HUES64 (cell line): ENCODE results near the gene EXOC7. TPM values are rescaled to one million over a fixed set of nuclear protein-coding genes. Genes with fewer than 3 reads are reported as not detected.
A peak's percentile ranks its signal among the peaks of the same experiment; 100 is the strongest.

Source experiments
- H3K27ac ChIP-seq: 2 replicates; pipeline ENCODE4 v1.7.0; 2013; ENCODE audit warnings: low read depth, low read length, inconsistent platforms
- H3K27me3 ChIP-seq: 2 replicates; pipeline ENCODE4 v1.6.1; 2013; ENCODE audit warnings: mild to moderate bottlenecking, low read length; ENCODE audit not compliant: insufficient read depth
- H3K36me3 ChIP-seq: 2 replicates; pipeline ENCODE4 v1.6.1; 2013; ENCODE audit warnings: mild to moderate bottlenecking, low read length; ENCODE audit not compliant: insufficient read depth
- H3K4me1 ChIP-seq: 2 replicates; pipeline ENCODE4 v1.6.1; 2013; ENCODE audit warnings: mild to moderate bottlenecking, low read length, moderate library complexity; ENCODE audit not compliant: insufficient read depth
- H3K4me3 ChIP-seq: 2 replicates; pipeline ENCODE4 v1.5.1; 2013; ENCODE audit warnings: mild to moderate bottlenecking, low read length, moderate library complexity
- H3K9ac ChIP-seq: 2 replicates; pipeline ENCODE4 v1.6.1; 2013; ENCODE audit warnings: mild to moderate bottlenecking, low read depth, low read length
- H3K9me3 ChIP-seq: 2 replicates; pipeline ENCODE4 v1.6.1; 2013; ENCODE audit warnings: low read depth, low read length; ENCODE audit not compliant: insufficient read depth
- WGBS: fragments of 150-250, 120-280 bp; methylation state at CpG from one replicate; pipeline ENCODE4 v1.1.7; 2013; ENCODE audit warnings: missing lambda C conversion rate; 5-methylcytosine and 5-hydroxymethylcytosine counted together
- polyA plus RNA-seq, 2 experiments: library from polyadenylated mRNA; stranded (reverse); fragments of 50-300 nt; gene quantifications; one replicate each; pipeline ENCODE4 v1.2.3, GENCODE V29; 2013

The EXOC7 gene
- polyA plus RNA-seq (2013, experiment 1 of 2) = 64.1 TPM
- polyA plus RNA-seq (2013, experiment 2 of 2) = 54.0 TPM

DNA sequence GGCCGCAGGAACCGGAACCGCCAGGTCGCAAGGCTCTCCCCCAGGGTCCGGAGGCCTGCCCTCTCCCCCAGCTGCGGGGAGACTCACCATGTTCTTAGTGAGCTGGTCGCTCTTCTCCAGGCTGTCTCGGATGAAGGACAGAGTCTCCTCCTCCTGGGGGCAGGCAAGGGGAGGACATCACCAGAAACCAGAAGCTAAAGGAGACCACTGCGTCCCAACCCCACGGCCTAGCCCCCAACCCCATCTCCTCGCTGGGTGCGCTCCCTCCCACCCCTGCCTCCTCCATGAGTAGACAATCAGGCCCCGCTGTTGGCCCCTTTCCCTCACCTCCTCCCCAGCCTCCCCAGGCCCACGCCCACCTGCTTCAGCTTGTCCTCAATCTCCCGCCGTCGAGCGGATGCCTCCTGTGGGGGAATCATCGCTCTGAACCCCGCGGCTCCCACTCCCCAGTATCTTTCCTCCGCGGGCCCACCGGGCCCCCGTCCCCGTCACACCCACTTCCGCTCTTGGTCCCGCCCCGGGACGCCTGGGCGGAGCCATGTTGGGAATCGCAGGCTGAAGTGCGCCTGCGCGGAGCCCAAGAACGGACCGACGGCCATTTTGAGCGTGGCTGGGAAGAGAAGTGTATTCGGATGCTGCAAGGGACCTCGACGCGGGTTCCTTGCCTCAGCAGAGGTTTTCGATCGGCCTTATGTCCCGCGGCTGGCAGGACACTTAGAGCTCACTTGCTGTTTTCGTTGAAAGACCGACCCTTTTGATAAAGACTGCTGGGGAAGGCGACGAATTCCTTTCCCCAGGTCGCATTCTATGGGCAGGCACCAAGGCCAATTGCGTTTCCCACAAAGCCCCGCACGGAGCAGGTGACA is at the start of gene EXOC7:
TSS of gene EXOC7 (minus strand) at position 514 of the 866 bp plus-strand sequence. CDS start at position 419, 95 bp downstream.
- H3K27me3 ChIP-seq = no peaks in the 10 kb centered on the region
- H3K4me1 ChIP-seq = peaks cover 16% of the 10 kb centered on the region
- 6% methylated on average over 55 of the region's 55 CpGs for WGBS
- H3K9me3 ChIP-seq = no peaks in the 10 kb centered on the region
- H3K9ac ChIP-seq = peak within 1 kb of the TSS; percentile 73
- peaks cover 36% of the 10 kb centered on the region for H3K36me3 ChIP-seq
- peak within 1 kb of the TSS; percentile 93 for H3K27ac ChIP-seq
- H3K4me3 ChIP-seq = peak within 1 kb of the TSS; percentile 79

DNA sequence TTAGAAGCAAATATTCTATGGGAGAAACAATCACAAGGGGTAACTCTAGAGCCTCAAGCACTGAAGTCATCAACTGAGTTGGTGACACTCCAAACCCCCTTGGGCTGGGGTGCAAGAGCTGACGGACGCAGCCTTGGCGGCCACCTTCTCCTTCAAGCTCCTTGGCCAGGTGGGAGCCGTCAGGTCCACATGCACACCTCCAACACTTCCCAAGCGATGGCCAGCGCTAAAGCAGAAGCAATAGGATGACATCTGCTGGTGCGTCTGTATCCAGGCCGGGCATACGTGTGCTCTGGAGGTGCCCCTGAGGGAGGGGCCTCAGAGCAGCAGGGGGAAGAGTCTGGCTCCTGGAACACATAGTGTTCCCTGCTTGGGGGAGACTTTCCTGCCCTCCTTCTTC is 49.6 kb upstream of the EXOC7 start:
- 76% methylated on average over 9 of the region's 9 CpGs for WGBS
- Histone ChIP-seq H3K4me3 (no peak overlapping the region), H3K36me3 (no peaks in the 10 kb centered on the region), H3K27me3 (no peaks in the 10 kb centered on the region), H3K9me3 (no peaks in the 10 kb centered on the region), H3K9ac (no peak overlapping the region), H3K4me1 (peaks cover 10% of the 10 kb centered on the region), H3K27ac (no peak overlapping the region)

- peaks cover 10% of the 10 kb centered on the region for H3K4me1 ChIP-seq
- 83% methylated on average over 7 of the region's 7 CpGs for WGBS
- H3K9me3 ChIP-seq = no peaks in the 10 kb centered on the region
- no peak overlapping the region for H3K4me3 ChIP-seq
- no peaks in the 10 kb centered on the region for H3K27me3 ChIP-seq
- no peak overlapping the region for H3K27ac ChIP-seq
- H3K36me3 ChIP-seq = no peaks in the 10 kb centered on the region
- H3K9ac ChIP-seq = no peak overlapping the region
Observed at GRCh38 chr17:76152591-76152990, 49.0 kb upstream of the EXOC7 start.

DNA sequence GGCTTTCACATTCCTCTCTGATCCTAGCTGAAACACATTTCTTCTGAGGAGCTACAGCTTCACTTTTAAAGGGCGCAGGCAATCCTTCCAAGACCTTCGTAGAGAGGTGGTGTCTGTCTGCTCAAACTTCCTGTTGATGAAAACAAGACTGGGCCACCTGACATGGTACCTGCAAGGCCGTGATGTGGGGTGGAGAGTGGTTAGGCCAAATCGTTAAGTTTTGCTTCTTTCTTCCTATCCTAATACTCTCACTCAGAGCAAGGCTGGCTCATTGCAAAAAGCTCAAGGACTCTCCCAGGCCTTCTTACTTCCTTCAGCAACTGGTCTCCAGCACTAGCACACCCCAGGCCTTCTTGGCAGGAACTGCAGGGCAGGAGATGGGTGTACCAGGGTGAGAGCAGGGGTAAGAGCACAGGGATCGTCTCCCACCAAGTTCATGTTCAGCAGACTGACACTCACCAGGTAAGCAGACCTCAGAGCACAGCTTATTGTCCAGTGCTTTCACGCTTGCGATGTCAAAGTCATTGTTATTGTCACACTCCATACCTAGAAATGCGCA is 48.4 kb upstream of the EXOC7 start:
- Histone ChIP-seq H3K9me3 (no peaks in the 10 kb centered on the region), H3K27me3 (no peaks in the 10 kb centered on the region), H3K4me3 (no peak overlapping the region), H3K4me1 (peaks cover 10% of the 10 kb centered on the region), H3K27ac (no peak overlapping the region), H3K9ac (no peak overlapping the region), H3K36me3 (no peaks in the 10 kb centered on the region)
- 92% methylated on average over 8 of the region's 8 CpGs for WGBS

GRCh38 chr17:76150712-76151622 is 47.4 kb upstream of the EXOC7 start:
- H3K9ac ChIP-seq = no peak overlapping the region
- no peak overlapping the region for H3K27ac ChIP-seq
- no peaks in the 10 kb centered on the region for H3K36me3 ChIP-seq
- peaks cover 10% of the 10 kb centered on the region for H3K4me1 ChIP-seq
- no peaks in the 10 kb centered on the region for H3K27me3 ChIP-seq
- no peaks in the 10 kb centered on the region for H3K9me3 ChIP-seq
- H3K4me3 ChIP-seq = no peak overlapping the region
- 92% methylated on average over 23 of the region's 23 CpGs for WGBS

DNA sequence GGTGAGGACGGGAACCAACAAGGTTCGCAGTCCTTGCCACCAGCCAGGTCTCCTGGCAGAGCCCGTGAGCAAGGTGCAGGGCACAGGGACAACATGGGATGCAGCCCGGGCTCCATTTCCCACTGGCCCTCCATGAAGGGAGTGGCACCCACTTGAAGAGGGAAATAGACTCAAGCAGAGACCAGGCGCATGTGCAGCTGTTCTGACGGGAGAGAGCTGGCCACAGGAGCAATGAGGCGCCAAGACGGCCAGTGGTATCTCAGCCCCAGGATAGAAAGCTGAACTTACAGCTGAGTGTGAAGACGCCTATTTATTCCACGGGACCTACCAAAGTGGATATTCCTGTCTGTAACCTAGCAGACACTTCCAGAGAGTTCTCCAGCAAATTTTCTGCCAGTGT is 45.6 kb upstream of the EXOC7 start:
- no peaks in the 10 kb centered on the region for H3K36me3 ChIP-seq
- H3K9ac ChIP-seq = no peak overlapping the region
- H3K9me3 ChIP-seq = no peaks in the 10 kb centered on the region
- H3K27ac ChIP-seq = no peak overlapping the region
- WGBS = 93% methylated on average over 10 of the region's 10 CpGs
- H3K4me1 ChIP-seq = peaks cover 15% of the 10 kb centered on the region
- H3K27me3 ChIP-seq = peaks cover 10% of the 10 kb centered on the region; the same call in 1 of the 2 replicates
- H3K4me3 ChIP-seq = no peak overlapping the region

DNA sequence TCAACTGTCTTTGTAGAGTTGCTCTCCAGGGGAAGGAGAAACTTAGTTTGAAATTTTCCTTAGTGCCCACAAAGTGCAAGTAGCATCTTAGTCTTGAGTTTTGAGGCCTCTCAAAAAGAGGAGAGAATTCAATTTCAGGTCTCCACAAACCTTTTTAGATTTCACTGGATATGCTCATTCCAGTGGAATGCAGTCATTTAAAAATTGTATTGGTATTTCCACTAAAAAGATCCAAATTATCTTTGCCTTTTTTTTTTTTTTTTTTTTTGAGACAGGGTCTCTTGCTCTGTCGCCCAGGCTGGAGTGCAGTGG is 44.4 kb upstream of the EXOC7 start:
- Histone ChIP-seq H3K9me3 (no peaks in the 10 kb centered on the region), H3K4me3 (no peak overlapping the region), H3K9ac (no peak overlapping the region), H3K4me1 (peaks cover 16% of the 10 kb centered on the region), H3K36me3 (no peaks in the 10 kb centered on the region), H3K27ac (no peak overlapping the region), H3K27me3 (peaks cover 20% of the 10 kb centered on the region)
- WGBS = 89% methylated on average over 1 of the region's 1 CpG

DNA sequence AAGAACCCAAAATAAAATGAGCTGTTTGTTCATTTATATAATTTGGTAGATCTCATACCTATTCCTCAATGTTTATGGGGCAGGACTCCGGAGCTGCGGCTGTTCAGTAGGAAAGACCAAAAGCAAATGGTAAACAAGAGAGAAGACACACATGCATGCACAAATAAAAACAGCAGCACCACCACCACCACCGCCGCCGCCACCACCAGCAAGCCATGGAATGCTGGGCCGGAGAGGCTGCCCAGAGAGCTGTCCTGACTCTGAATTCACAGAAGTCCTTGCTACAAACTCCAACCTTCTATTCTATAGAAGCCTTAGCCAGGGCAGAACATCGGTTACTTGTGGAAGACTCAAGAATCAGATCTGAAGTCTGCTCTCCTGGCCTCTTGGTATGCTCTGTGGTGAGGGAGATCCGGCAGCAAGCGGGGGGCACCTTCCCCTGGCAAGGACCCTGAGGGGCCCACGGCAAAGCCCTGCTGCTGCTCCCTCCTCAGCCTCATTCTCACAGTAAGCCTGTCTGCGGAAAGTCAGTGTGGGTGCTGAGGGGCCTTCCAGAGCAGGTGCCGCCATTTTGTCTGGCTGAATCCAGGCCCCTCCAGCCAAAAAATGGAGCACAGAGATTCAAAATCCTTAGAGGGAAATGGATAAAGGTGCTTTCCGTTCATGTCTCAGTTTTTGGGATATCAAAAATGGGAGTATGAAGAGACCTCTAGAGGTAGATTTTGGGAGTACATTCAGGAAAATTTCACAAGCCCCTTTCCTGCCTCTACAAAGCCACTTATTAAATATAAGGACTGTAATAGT is 43.8 kb upstream of the EXOC7 start:
- no peak overlapping the region for H3K27ac ChIP-seq
- no peak overlapping the region for H3K4me3 ChIP-seq
- 86% methylated on average over 13 of the region's 13 CpGs for WGBS
- no peaks in the 10 kb centered on the region for H3K36me3 ChIP-seq
- no peaks in the 10 kb centered on the region for H3K9me3 ChIP-seq
- H3K9ac ChIP-seq = no peak overlapping the region
- H3K4me1 ChIP-seq = peaks cover 22% of the 10 kb centered on the region
- peaks cover 26% of the 10 kb centered on the region for H3K27me3 ChIP-seq

- Histone ChIP-seq H3K27me3 (peaks cover 37% of the 10 kb centered on the region), H3K4me1 (peaks cover 30% of the 10 kb centered on the region), H3K9me3 (no peaks in the 10 kb centered on the region), H3K36me3 (no peaks in the 10 kb centered on the region), H3K9ac (no peak overlapping the region), H3K27ac (no peak overlapping the region), H3K4me3 (no peak overlapping the region)
- 90% methylated on average over 22 of the region's 22 CpGs for whole genome bisulfite sequencing
Observed at GRCh38 chr17:76146053-76146851, 42.7 kb upstream of the EXOC7 start.
